ENCODE measurements around the gene IGSF21.

IGSF21 gene

GRCh38 chr1:18182398-18183160, 75.0 kb downstream of the IGSF21 start:
- DNase-seq: no peak

DNA sequence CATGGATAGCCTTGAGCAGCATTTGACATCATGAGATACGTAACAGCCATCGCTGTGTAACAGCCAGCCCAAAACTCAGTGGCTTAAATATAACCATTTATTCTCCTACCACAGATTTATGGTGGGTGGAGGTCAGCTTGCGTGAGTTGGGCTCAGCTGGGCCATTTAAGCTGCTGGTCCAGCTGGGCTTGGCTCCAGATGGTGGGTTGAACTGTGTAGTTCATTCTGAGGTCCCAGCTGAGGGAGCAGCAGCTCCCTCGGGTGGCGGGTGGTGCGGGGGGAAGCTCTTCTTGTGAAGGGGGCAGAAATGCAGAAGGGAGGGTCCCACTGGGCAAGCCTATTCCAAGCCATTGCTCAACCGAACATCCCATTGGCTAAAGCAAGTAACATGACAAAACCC, 75.9 kb downstream of the IGSF21 start:
- DNase-seq: no peak

- DNase-seq: no peak
Measured at GRCh38 chr1:18187054-18187453, 79.5 kb downstream of the IGSF21 start.

DNA sequence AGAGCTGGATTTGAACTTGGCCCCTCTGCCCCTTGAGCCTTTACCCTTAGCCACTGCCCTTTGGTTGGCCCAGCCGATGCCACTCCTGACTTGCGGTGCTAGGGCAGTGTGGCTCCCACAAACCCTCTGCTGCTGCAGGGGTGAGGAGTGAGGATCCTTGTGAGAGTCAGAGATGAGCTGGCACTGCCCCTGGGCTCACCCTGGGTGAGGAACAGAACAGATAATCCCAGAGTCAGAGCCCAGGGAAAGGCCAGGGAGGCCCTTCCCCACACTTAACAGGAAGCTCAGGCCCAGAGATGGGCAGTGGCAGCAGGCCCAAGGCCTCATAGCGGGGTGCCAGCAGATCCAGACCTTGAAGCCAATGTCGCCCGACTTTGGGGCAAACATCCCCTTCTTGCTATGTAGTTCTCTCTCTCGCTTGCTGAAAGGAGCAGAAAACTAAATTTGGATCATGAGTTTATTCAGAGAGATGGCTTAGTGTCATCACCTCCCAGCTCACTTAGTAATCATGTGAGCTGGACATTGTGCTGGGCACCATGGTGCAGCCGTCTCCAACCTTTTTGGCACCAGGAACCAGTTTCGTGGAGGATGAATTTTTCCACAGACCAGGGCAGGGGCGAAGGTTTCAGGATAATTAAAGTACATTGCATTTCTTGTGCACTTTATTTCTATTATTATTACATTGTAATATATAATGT, 81.4 kb downstream of the IGSF21 start:
- DNase-seq: no peak

- no peak for DNase-seq
Measured at GRCh38 chr1:18190598-18190997, 83.0 kb downstream of the IGSF21 start.

DNA sequence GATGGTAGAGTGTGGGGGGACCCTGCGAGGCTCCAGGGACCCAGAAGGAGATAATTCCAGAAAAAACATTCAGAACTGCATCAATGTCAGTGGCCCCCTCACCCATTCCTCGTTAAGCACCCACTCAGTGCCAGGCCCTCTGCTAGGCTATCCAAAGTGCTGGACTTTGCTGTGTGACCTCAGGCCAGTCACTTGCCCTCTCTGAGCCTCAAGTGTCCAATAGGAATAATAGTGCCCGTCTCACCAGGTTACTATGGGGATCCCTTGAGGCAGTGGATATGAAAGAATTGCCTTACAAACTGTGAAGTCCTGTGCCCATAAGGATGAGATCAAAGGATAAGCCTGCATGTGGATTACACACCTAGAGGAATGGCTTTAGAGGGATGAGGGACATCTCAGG, 83.4 kb downstream of the IGSF21 start:
- no peak for DNase-seq

GRCh38 chr1:18191481-18192155, 84.0 kb downstream of the IGSF21 start:
- DNase-seq: no peak

GRCh38 chr1:18192182-18192581, 84.6 kb downstream of the IGSF21 start:
- DNase-seq: no peak

DNA sequence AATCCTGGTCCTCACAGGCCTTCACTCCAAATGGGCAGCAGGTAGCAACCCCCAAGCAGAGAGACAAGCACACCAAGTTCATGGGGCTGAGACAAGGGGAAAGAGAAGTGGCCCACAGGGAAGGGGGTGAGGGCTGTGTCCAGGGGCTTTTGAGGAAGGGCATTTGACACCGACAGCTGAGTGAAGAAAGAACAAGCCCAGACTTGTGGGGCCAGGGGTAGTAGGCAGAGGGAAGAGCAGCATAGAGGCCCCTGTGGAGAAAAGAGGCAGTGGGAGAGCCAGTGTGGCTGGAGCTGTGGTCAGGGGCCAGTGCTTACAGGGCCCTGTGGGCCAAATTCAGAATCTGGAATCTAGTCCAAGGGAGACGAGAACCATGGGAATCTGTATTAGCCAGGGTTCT, 85.4 kb downstream of the IGSF21 start:
- no peak for DNase-seq

DNA sequence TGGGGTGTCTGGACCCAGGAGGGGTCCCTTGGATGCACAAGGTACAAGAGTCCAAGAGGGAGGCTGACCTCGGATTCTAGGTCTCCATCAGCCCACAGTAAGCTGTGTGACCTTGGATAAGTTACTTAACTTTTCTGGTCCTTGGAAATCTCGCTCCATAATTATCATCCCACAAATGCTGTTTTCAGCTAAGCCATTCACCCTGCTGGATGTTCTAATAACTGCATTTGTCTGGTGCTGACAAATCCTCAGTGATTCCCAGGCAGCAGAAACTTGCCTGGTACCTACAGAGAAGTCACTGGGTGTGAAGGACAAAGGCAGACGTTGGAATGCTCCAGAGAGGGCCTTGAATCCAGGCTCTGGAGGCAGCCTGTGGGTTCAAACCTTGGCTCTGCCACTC, 89.7 kb downstream of the IGSF21 start:
- DNase-seq: no peak

DNA sequence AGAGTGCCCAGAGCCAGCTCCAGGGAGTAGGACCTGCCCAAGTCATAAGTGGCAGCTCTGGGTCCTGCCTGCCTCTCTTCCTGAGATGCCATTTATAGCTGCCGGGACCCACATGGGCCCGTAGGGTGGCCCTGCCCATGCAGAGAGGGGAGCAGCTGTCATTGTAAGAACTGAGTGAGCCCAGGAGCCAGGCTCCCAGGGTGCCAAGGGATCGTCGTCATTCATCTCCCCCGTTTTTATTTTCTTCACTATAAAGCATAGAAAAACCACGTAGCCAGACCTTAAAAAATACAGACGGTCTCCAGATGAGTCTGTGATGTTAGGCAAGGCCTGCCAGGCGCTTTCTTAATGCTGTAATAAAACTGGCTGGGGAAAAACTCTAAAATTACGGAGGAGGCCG, 90.7 kb downstream of the IGSF21 start:
- DNase-seq: no peak

GRCh38 chr1:18199462-18199861, 91.9 kb downstream of the IGSF21 start:
- no peak for DNase-seq

- DNase-seq: no peak
Measured at GRCh38 chr1:18200136-18200717, 92.6 kb downstream of the IGSF21 start.

DNA sequence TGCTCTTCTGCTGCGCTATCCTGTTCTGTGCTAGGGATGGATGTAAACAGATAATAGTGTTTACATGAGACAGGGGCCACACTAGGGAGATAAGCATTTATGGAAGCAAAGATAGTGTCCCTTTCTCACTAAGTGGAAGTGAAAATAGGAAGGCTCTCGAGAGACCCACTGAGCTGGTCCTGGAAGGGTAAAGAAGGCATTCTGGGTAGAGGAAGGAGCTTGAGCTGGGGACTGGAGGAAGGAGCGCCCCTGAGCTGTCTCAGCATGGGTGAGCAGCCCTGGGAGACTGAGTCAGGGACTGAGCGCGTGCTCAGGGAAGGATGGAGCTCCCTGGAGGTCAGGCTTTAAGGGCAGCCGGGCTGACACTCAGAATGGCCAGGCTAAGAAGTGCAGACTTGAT, 93.3 kb downstream of the IGSF21 start:
- DNase-seq: no peak

DNA sequence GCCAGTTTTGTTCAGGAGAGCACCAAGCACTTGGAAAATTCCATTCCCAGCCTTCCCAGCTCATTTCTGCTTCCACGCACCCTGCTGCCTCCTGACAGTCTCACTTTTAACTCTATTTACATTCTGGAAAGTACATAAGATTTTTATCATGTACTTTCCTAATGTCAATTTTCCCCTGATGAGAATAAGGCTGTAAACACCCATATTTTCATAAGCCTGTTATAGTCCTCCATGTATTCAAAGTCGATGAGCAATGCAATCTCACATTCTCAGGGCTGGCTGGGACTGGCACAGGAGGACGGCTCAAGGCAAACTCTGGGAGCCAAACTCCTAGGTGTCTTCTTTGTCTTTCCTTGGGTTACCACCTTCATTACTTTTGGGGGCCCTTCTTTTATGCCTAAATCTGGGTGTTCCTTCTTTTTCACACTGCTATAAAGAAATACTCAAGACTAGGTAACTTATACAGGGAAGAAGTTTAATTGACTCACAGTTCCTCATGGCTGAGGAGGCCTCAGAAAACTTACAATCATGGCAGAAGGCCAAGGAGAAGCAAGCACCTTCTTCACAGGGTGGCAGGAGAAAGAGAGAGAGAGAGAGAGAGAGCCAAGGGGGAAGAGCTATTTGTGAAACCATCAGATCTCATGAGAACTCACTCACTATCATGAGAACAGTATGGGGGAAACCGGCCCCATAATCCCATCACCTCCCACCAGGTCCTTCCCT, 94.6 kb downstream of the IGSF21 start:
- no peak for DNase-seq

GRCh38 chr1:18203645-18204044, 96.0 kb downstream of the IGSF21 start:
- no peak for DNase-seq

- no peak for DNase-seq
Measured at GRCh38 chr1:18204575-18204974, 97.0 kb downstream of the IGSF21 start.

- no peak for DNase-seq
Measured at GRCh38 chr1:18205319-18205718, 97.7 kb downstream of the IGSF21 start.

DNA sequence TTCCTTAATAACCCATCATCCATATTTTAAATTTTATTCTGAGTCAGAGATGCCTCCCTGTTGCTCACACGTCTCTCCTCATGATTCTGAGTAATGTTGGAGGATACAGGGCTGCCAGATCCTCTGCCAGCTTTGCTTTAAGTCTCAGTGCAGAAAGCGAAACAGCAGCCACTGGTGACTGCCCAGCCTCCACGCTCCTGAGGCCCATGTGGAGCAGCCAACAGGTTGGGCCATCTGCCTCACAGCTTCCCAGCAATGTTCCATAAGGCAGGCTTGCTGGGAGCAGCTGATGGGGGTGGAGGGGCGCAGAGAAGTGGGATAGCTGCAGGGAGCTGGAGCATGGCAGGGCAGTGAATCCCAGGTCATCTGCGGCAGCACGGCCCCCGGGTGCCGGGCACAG, 104.2 kb downstream of the IGSF21 start:
- no peak for DNase-seq

- DNase-seq: no peak
Measured at GRCh38 chr1:18217398-18218043, 109.9 kb downstream of the IGSF21 start.

DNA sequence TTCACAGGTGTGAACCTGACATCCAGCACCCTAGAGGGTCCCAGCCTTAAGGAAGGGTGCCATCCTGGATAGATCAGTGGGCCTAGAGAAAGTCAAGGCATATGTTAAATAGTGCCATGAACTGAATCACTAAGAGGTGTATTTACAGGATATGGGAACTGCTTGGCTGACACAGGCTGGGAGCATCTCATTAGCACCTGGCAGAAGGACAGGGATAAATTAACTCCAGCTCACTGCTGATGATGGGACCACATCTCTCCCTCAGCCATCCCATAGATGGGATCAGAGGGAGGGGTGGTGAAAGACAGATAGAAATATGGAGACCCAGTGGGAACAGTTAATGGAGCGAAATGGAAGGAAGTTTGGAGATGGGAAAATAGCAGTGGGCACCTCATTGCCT, 122.0 kb downstream of the IGSF21 start:
- DNase-seq: no peak

DNA sequence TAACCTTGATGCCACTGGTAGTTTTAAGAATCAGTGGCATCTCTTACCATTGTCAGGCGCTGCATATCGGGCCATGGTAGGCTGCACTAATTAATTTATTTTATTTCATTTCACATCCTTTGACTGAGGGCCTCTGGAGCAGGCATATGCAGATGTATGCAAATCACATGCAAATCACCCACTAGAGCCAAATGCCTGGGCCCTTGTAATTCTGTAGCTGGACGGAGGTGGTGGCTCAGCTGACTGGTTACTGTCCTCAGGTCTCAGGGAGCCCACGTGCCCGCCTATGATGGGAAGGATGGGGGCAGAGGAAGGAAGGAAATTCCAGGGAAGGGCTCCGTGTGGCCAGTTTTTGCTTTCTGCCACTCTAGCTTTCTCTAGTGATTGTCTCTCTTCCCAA, 122.7 kb downstream of the IGSF21 start:
- no peak for DNase-seq

Measured in CD4-positive, alpha-beta T cell treated with Interleukin-17A for 4 hours (primary cell).